NCI-H748 (cell line): ENCODE results near the gene BRD4.

Source experiments
- DNase-seq: peaks from one replicate; lab custom pipeline; 2025; ENCODE audit not compliant: unreplicated experiment; lab: John Stamatoyannopoulos, UW

BRD4 gene

DNA sequence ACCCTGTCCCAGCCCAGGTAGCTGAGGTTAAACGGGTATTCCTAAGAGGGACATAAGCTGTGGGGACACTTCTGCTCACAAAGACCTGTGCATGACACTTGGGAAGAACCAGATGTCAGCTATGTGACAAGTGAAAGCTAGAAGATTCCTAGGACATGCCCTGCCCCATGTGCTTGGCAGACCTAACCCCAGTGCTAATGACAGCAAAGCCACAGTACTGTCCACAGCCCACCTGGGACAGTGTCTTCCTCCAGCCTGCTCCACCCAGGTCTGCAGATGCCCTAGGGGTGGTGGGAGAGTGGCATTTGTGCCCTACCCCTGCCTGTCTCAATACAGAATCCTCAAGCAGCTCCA is 81.7 kb downstream of the BRD4 start:
- no peak for DNase-seq

DNA sequence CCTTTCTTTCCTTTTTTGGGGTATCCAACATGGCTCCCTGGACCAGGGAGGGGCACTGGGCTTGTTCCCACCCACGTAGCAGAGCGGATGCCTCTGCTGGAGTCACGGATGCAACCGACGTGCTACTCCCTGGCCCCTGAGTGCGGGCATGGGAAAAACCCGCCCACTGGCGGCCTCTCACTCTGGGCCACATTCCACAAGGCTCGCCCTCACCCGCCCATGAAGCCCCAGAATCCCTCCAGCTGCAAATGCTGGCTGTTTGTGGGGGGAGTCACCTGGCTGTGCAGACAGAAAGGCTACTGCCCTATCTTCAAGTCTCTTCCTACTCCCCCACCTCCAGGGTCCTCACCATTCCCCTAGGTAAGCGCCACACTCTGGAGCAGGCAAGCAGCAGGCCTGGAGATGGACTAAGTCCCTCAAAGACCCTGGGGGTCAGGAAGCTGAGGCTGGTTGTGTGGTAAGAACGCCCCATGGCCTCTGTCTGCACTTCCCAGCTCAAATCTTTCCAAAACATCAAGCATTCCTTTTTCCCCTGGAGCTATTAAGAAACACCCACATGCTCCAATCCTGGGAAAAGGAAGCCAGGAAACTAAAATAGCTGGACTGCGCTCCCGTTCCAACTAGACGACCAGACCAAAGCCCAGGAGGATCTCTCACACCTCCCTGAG is 82.2 kb downstream of the BRD4 start:
- DNase-seq = no peak

DNA sequence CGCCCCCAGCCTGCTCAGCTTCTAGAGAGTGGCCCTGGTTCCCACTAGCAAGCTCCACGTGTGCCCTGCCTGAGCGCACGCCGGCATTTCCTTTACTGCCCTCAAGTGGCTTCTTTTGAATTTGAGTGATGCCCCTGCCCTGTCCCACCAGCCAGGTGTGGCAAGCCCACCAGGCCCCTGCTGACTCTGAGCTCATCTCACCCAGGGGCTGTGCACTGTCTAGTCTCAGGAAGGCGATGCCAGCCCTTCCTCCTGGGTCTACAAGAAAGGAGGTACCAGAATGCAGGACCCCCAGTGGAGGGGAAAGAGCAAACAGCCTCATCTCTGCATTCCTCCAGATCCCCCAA is 82.8 kb downstream of the BRD4 start:
- DNase-seq = no peak

DNA sequence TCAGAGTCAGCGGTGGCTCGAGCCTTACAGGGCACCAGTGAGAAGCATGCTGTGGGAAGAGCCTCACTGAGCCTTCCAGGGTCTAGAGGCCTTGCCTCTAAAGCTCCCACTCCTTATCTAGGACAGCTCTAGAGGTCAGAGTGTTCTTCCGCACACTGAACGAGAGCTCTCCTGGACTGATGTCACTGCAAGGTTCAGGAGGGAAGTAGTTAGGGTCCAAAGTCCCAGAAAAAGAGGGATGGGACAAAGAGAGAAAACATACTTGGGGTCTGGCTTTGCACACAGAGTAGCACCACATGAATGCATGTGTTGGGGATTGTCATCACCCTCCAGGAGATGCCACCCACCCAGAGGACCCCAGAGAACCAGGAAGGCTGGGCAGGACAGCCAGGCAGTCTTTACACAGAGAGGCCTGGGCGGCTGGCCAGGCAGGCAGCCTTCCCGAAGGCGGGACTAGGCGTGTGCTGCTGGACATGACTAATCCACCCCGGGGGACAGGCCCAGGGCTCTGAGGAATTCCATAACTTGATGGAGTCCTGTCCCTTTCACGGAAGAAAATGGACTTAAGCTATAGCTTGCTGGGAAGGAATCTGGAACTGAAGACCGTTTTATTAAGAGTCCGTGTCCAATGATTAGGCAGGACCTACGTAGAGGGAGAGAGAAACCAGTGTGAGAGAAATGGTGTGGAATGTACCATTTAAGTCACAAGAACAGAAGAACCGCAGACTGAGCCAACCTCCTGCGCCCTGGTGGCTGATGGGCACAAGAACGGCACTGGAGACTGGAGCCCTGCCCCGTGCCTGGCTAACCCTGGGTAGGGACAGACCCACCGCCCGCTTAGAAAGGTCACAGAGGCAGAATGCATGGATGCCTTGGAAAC is 83.5 kb downstream of the BRD4 start:
- no peak for DNase-seq

DNA sequence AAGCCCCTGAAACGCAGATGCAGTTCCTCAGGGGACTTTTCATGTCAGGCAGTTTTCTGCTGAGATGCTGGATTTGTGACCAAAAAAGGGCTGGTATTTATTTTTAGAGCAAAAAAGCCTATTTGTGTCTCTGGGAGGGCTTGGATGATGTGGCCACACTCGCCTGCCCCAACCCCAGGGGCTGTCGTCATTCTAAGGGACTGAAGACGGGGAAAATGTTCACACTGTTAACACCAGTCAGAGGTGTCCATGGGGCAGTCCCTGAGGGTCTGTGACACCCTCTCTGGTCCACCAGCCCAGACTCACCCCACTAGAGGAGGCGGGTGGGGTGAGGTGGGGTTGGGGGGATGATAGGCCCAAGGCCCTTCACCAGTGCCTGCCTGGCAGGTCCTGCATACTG is 84.2 kb downstream of the BRD4 start:
- DNase-seq = no peak

DNA sequence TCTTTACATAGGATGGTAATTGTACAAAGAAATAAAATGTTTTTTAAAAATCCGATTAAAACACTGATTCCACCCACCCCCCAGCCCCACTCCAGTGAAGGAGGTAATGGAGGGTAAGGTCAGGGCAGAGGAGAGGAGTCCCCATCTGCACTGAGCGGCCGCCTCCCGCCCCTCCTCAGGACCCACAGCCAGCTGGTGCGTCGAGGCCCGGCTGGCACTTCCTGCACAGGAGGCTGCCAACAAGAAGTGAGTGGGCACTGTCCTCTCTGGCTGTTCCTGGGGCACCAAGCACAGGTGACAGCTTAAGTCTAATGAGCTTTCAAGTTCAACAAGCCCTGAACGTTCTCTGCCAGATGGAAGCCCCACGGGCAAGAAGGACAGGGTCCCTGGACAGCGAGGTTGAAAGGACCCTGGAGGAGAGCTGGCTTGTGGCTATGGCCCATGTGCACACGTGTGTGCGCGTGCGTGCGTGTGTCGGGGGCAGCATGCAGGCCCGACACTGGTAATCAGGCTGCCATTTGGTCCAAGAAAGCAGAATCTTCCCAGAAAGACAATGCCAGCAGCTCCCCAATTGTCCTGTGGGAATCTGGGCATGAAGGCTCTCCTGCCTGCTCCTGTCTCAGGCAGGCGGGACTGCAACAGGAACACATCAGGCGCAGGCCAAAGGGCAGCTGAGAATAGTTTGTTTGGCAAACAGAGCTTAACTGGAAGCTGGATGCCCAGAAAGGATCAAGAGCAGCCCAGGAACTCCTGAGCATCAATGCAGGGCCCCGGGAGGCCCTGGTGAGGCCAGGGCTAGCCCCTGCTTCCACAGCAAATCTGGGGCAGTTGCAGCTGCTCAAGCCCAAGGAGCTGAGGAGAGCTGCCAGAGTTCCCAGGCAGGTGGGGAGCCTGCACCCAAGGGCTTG is 85.0 kb downstream of the BRD4 start:
- DNase-seq = no peak

DNA sequence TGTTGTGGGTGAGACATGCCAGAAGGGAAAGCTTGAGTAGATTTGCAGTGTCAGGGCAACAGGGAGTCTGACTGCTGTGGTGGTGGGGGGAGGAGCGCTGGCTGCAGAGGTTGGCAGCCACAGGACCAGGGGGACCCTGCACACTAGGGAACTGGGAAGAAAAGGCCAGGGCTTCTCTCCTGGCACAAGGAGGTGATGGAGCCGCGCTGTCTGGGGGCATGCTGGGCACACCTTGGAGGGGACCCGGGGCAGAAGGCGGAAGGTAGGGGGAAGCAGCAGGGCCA is 86.2 kb downstream of the BRD4 start:
- DNase-seq = no peak

DNA sequence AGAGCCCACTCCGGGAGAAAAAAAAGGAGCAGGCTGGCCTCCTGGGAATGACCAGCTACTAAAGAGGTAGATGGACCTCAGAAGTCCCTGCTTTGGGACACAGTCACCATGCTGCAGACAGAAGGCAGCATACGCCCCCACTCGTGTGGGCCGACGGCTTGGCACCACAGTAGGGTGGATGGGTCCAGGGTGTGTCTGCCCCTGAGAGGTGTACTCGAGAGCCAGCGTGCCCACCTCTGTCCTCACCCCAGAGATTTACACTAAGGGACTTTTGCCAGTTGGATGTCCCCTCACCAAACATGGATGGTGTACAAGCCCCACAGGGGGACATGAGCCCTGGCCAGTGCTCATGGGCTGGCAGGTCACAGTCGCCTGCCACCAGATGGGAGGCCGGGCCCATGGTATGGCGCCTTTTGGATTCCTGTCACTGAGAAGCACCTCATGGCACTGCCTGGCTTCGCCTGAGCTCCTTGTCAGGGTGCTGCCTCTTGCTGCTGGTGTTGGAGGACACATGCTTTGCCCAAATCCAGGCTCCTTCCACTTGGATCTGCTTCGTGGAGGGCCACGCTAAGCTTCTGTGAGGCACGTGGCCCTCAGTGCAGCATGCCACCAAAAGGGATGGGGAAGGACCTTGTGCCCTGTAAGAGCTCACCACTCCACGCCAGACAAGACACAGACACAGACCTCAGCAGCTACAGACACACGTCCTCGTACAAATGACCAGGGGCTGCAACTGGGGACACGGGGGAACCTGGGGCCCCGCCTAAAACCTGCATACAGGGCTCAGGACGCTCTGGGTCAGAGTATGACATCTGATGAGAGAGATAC is 86.8 kb downstream of the BRD4 start:
- no peak for DNase-seq

DNA sequence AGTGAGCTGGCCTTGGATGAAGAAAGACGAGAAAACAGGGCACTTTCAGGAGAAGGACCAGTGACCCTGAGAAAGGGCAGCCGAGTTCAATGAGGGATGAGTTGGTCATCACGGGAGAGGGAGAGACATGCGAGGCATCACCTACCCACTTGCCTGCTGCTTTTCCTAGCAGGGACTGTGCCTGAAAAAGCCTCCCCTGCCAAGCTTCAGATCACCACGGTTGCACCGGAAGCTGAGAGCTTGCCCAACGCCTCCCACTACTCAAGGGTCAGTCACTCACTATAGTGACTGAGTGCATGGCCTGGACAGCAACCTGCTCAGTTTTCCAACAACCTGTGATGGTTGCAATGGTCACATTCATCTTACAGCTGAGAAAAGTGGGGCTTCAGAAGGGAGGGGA is 87.5 kb downstream of the BRD4 start:
- no peak for DNase-seq

DNA sequence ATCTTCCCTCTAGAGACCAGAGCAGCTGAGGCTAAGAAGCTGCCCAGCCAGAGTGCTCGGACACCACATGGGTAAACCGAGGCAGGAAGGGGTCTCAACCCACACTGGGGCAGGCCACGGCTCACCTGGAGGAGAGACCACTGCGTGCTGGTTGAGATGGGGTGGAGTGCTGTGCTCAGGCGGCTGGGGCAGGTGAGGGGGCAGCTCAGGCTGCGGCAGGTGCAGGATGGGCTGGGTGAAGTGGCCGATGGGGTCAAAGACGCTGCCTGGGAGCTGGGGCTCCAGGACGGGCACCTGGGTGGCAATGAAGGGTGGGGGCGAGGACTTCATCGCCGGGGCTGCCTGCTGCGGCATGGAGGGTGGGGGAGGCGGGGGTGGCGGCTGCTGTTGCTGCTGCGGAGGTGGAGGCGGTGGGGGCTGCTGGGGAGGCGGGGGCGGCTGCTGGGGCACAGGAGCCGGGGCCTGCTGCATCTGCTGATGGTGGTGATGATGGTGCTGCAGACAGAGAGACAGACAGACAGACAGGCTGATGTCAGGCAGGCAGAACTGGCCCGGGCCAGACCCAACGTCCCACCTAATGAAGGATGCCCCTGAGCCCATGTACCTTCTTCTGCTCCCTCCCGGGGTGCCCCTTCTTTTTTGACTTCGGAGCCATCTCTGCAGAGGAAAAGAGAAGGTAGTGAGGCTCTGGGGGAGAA is 88.1 kb downstream of the BRD4 start:
- no peak for DNase-seq

DNA sequence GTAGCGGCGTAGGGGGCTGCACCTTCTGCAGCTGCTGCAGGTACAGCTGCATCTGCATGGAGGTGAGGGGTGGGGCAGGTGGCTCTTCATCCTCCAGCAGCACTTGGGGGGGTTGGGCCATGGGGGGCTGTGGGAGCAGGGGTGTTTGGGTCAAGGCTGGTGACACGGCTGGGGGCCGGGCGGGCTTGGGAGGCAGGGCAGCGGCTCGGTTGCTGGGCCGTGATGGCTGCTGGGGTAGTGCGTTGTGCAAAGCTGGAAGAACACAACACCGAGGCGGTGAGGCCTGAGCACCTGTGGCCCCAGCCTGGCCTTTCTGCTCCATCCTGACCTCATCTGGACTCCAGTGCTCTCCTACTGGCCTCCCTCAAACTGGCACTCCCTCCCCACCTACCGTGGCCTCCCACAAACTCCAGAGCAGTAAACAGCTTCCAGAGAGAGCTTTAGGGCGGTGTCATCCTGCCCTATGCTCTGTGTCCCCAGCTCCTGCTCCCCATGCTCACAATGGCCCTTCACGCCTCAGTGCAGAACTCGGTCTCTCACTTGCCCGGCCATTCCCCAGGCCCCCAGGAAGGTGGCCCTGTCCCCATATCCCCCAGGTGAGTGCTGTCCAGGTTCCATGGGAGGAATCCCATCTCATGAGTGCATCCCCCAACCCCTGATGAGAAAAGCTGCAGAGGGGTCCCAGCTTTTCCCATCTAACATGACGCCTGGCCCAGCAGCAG is 88.9 kb downstream of the BRD4 start:
- no peak for DNase-seq

DNA sequence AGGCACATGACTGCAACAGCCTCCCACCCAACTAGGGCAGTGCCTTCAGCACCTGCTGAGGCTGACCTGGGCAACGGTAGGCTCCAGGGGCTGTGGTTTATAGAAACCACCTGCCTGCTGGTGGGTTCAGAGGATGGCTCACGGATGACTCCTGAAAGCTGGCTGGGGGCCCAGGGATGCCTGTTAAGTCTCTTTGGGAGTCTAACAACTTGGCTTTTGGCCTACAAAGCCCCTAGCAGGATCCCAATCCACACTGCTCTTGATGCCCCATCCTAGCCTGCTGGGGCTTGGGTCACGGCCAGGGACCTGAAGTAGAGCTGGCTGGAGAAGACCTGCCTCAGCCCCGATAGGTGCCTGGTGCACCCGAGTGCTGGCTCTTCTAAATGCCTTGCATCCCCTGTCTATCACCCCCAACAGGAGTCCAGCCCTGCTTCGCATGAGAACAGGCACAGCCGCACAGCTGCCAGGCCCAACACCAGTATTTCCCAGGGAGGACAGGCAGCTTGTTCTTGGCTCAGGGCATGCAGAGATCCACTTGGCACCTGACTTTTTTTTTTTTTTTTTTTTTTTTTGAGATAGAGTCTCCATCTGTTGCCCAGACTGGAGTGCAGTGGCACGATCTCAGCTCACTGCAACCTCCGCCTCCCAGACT is 91.0 kb downstream of the BRD4 start:
- no peak for DNase-seq

DNA sequence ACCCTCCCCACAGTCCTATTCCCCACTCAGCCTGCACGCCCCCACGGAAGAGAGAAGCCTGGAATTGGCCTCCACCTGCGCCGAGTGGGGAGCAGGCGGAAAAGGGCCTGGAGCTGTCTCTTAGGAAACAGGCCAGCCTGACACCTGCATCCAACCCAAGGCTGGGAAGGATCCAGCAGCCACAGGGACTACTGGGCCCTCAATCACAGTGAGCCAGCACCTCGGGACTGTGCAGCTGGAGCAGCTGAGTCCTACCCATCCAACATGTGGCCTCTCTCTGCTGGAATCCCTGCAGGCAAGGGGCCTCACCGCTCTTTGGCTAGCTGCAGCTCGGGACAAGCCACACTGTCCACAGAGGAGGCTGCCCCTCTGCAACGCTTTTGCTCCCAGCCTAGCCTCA is 91.8 kb downstream of the BRD4 start:
- no peak for DNase-seq

DNA sequence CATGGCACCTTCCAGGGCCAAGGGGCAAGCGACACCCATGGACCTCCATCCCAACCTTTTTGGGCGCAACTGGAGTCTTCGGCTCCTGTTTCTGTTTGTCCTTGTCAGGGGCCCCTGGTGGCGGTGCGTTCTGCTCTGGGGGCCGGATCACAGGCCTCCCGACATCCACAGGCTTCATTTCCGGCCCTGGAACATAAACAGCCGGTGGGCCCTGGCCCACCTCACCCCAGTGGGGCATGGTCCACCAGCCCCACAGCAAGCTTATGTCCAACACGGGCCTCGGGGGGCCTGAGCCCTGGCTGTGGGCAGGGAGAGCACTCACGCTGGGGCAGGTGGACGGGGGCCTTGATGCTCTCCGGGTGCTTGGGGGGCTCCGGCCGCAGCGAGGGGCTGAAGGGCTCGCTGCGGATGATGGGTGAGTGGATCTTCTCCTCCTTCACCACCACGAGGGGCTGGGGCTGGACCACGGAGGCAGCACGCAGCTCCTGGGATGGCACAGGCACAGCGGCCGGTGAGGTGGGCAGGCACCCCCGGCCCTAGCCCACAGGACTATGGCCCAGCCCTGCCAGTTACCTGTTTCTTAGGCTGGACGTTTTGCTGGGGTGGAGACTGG is 92.9 kb downstream of the BRD4 start:
- no peak for DNase-seq

DNA sequence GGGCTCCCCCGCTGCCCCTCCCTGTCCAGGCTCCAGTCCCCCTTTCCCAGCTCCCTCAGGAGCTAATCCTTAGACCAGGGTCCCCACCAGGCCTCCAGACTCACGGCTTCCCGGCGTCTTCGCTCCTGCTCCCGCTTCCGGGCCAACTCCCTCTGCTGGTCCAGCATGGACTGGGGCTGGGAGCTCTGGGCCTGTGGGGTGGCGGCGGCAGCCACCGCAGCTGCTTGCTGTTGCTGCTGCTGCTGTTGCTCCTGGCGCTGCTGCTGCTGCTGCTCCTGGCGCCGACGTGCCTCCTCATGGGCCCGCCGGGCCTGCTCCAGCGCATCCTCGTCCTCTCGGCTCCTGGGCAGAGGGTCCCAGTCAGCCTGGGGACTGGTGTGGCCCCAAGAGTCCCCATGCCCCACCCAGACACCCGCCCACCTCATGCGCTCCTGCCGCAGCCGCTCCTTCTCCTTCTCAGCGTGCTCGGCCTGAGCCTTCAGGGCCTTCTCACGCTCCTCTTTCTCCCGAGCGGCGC is 93.6 kb downstream of the BRD4 start:
- DNase-seq = no peak

DNA sequence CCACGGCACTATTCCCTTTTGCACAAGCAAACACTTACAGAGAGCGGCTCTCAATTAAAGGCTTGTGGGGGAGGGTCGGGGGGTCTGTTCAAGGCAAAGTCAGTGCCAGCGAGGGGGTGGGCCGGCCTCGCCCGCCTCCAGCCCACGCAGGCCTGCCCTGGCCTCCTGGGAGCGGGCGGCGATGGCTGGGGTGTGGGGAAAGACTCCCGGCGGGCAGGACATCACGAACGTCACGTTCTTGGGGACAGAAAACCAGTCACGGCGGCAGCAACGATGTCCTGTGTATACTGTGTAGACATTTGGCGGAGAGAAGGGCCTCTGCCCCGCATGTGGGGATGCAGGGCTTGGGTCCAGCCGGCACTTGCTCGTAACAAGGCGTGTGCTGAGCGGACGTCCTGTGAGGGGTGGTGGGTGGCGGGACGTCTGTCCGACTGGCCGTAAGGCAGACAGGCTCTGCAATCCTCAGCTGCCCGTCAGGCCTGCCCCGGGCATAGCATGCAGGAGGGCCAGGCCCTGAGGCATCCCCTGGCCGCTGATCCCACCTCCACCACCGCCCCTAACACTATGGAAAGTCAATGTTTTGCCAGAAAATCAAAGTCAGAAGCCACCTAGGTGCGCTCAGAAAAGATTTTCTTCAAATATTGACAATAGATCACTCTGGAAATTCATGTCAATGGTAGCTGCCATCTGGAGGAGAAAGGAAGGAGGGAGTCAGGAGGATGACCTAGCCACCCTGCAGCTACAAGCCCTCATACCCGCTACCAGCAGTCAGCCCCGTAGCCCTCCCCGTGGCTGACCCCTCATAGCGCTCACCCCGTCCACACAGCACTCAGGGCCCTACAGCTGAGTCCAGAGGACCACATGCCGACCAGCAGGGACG is 94.3 kb downstream of the BRD4 start:
- no peak for DNase-seq

DNA sequence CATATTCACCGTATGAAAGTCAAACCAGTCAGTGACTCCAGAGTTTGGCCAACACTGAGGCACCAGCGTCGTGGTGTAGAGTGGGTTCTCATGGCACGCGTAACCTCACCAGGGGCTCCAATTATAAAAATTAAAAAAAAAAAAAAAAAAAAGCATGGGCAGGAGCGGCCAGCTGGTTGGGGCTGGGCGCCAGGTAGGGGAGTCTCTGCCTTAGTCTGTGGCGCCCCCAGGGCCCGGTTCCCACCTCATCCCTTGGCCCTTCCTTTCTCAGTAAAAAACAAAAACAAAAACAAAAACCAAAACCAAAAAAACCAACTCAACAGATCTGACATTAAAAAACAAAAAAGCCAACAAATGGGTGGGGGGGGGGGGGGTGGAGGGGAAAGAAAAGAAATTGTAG is 95.5 kb downstream of the BRD4 start:
- no peak for DNase-seq

DNA sequence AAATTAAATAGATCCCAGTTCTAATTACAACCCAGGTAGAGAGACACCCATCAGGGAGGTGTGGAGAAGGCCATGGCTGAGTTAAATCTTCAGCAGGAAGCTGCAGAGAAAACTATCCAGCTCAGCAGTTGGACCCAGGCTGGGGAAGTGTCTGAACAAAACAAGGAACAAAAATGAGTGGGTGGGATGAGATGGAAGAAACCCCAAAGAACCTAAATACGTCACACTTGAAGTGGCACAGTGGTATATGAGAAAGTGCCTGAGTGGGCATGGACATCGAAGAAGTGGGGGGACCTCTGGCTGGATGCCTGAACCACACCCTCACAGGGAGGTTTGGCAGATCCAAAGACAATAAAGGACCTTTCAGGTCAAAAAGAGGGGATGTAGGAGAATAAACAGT is 96.6 kb downstream of the BRD4 start:
- DNase-seq = no peak
